Measurements from ENCODE around the gene SPATA31C2.

SPATA31C2 gene

DNA sequence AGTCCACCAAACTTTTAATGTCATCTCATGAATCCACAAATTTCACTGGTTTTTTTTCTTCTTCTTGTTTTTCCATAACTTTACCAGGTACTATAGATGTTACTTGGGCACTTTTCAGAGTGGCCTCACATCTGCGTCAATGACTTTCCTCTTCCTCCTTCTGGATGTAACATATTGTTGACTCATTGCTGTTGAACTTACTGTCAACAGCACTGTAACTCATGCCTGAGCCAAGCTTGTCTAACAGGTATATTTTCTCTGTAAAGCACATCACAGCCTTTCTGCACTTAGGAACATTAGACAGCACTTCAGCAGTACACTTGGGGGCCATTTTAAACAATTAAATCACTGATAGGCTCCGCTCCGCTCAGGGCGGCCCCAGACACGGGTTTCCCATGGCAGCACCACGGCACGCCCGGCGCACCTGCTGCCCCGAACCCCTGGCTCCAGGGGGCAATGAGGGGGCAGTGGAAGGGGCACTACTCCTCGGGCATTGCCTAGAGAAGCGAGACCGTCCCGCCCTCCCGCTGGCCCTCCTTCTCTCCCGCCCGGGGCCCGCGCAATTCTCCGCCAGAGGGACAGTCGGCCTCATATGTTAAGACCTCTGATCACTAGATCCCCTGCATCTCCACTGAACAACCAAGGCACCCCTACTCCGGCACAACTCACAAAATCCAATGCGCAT lies 41.9 kb upstream of the SPATA31C2 start:
- no peaks in the 10 kb centered on the region for H3K9me3 ChIP-seq
- TF ChIP-seq, protein P1, sequence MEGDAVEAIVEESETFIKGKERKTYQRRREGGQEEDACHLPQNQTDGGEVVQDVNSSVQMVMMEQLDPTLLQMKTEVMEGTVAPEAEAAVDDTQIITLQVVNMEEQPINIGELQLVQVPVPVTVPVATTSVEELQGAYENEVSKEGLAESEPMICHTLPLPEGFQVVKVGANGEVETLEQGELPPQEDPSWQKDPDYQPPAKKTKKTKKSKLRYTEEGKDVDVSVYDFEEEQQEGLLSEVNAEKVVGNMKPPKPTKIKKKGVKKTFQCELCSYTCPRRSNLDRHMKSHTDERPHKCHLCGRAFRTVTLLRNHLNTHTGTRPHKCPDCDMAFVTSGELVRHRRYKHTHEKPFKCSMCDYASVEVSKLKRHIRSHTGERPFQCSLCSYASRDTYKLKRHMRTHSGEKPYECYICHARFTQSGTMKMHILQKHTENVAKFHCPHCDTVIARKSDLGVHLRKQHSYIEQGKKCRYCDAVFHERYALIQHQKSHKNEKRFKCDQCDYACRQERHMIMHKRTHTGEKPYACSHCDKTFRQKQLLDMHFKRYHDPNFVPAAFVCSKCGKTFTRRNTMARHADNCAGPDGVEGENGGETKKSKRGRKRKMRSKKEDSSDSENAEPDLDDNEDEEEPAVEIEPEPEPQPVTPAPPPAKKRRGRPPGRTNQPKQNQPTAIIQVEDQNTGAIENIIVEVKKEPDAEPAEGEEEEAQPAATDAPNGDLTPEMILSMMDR (IDR thresholded peaks at IDR 0.05; ENCODE audit: low read depth, low read length), result no peak
- H3K36me3 ChIP-seq, result no peaks in the 10 kb centered on the region
- H3K4me1 ChIP-seq, result no peaks in the 10 kb centered on the region
- H3K27me3 ChIP-seq, result no peaks in the 10 kb centered on the region
- no peak for DNase-seq
- H3K4me3 ChIP-seq (ENCODE audit: low read depth, low read length), result no peak overlapping the region

DNA sequence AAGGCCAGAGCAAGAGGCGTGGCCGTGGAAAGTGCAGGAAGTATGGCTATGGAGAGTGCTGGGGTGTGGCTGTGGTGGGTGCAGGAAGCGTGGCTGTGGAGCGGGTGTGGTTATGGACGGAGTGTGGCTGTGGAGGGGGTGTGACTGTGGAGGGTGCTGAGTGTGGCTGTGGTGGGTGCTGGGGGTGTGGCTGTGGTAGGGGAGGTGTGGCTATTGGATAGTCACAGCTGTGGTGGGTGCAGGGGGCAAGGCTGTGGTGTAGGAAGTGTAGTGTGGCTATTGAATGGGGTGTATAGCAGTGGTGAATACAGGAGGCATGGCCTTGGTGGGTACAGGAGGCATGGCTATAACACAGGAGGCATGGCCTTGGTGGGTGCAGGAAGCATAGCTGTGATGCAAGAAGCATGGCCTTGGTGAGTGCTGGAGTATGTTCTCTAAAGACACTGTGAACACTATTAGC lies 40.8 kb upstream of the SPATA31C2 start:
- no peaks in the 10 kb centered on the region for H3K4me1 ChIP-seq
- no peaks in the 10 kb centered on the region for H3K9me3 ChIP-seq
- no peaks in the 10 kb centered on the region for H3K36me3 ChIP-seq
- no peak overlapping the region for H3K4me3 ChIP-seq (ENCODE audit: low read depth, low read length)
- no peak for DNase-seq
- TF ChIP-seq, protein P1 (IDR thresholded peaks at IDR 0.05; ENCODE audit: low read depth, low read length), result no peak
- H3K27me3 ChIP-seq, result no peaks in the 10 kb centered on the region

DNA sequence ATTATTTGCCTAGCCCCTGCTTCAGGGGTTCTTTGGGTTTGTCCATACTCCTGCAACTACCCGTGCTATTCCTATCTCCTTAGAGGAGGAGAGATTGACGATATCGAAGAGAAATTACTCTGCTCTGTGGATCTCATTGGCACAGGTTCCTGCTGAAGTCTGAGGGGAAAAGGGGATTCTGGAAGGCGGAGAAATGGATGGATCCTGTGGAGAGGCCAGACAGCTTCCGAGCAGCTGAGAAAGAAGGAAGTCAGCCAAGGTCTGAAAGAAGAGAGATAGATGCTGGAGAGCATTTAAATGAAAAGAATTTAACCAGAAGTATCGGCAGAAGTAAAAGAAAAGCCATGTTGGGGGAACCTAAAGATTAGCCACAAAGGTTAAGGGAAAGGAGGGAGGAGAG lies 40.4 kb upstream of the SPATA31C2 start:
- Histone ChIP-seq H3K27me3 (no peaks in the 10 kb centered on the region), H3K4me1 (no peaks in the 10 kb centered on the region), H3K9me3 (no peaks in the 10 kb centered on the region), H3K4me3 (ENCODE audit: low read depth, low read length) (no peak overlapping the region), H3K36me3 (no peaks in the 10 kb centered on the region)
- TF ChIP-seq, protein P1 (IDR thresholded peaks at IDR 0.05; ENCODE audit: low read depth, low read length), result no peak
- no peak for DNase-seq

DNA sequence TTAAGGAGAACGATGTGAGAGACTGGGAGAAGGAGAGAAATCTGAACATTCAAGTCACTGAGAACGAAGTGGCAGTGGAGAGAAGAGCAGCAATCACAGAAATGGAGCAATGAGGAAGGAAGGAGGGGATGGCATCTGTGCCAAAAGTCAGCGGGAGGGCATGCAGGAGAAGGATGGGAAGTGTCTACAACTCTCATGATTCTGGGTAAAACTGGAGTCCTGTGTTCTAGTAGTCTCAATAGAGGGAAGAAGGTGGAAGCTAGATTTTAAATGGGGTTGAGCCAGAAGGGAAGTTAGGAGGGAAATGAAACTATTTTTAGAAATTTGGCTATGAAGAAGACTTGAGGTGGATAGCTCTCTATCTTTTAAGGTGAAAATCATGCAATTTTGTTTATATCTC lies 39.1 kb upstream of the SPATA31C2 start:
- TF ChIP-seq, protein P1 (IDR thresholded peaks at IDR 0.05; ENCODE audit: low read depth, low read length), result no peak
- Histone ChIP-seq H3K4me1 (no peaks in the 10 kb centered on the region), H3K27me3 (no peaks in the 10 kb centered on the region), H3K4me3 (ENCODE audit: low read depth, low read length) (no peak overlapping the region), H3K36me3 (no peaks in the 10 kb centered on the region), H3K9me3 (no peaks in the 10 kb centered on the region)
- DNase-seq, result no peak

DNA sequence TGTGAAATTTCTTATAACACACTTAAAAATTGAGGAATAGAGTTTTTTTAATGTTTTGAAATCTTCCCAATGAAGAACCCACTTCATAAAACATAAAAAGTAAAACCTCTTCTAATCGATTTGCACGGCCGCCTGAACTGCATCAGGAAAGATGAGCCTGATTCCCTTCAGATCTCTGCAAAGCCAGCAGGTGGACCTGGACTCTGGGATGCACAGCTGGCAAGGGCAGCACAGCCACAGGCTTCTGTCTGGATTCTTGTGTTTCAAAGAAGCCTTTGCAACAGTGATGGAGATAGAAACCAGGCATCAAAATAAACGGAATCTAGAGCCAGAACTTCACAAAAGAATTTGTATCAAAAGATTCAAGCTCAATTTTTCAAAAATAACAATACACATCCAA lies 36.0 kb upstream of the SPATA31C2 start:
- TF ChIP-seq, protein P1 (IDR thresholded peaks at IDR 0.05; ENCODE audit: low read depth, low read length), result peak; percentile 24; the same call in 1 of the 2 replicates
- H3K36me3 ChIP-seq, result no peaks in the 10 kb centered on the region
- no peaks in the 10 kb centered on the region for H3K4me1 ChIP-seq
- no peaks in the 10 kb centered on the region for H3K27me3 ChIP-seq
- H3K9me3 ChIP-seq, result no peaks in the 10 kb centered on the region
- H3K4me3 ChIP-seq (ENCODE audit: low read depth, low read length), result no peak overlapping the region
- peak; percentile 28 for DNase-seq

DNA sequence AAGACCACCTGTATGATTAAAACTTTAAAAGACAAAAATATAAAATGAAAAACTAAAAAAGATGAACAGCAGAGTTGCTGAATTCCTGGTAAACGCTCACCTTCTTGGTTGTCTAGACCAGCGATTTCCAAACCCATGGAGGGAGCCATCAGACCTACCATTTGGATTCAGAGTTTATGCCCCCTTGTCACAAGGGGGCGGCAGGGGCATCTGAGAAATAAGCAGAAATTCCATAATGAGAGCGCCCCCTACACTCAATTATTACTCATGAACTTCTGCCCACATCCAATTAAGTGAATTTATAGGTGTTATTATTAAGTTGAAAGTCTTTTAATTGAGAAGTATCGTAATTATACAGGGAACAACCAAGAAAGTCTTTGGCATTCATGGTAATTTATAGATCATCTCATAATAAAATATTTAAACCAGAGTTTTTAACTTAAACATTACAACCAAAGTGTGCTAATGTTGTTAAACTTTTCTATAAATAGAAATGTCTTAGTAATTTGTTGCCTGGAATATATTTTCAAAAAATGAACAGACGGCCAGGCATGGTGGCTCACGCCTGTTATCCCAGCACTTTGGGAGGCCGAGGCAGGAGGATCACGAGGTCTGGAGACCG lies 35.2 kb upstream of the SPATA31C2 start:
- Histone ChIP-seq H3K4me1 (no peaks in the 10 kb centered on the region), H3K4me3 (ENCODE audit: low read depth, low read length) (no peak overlapping the region), H3K9me3 (no peaks in the 10 kb centered on the region), H3K27me3 (no peaks in the 10 kb centered on the region), H3K36me3 (no peaks in the 10 kb centered on the region)
- peak; percentile 75 for DNase-seq
- TF ChIP-seq, protein P1 (IDR thresholded peaks at IDR 0.05; ENCODE audit: low read depth, low read length), result peak; percentile 97

All from BE2C (cell line).